GM18499 (cell line): ENCODE data around the gene SYNC.
"Not testable (repeated sequence)": the region's sequence is repeated elsewhere in the genome, so short reads cannot be mapped to it uniquely, and the experiment has no call there.

Experiments
- ATAC-seq: cut with Tn5 transposase; IDR thresholded peaks from one replicate; pipeline ENCODE4 v1.9.1; 2021; ENCODE audit warnings: moderate number of reproducible peaks; ENCODE audit not compliant: insufficient read depth, unreplicated experiment

Gene SYNC

DNA sequence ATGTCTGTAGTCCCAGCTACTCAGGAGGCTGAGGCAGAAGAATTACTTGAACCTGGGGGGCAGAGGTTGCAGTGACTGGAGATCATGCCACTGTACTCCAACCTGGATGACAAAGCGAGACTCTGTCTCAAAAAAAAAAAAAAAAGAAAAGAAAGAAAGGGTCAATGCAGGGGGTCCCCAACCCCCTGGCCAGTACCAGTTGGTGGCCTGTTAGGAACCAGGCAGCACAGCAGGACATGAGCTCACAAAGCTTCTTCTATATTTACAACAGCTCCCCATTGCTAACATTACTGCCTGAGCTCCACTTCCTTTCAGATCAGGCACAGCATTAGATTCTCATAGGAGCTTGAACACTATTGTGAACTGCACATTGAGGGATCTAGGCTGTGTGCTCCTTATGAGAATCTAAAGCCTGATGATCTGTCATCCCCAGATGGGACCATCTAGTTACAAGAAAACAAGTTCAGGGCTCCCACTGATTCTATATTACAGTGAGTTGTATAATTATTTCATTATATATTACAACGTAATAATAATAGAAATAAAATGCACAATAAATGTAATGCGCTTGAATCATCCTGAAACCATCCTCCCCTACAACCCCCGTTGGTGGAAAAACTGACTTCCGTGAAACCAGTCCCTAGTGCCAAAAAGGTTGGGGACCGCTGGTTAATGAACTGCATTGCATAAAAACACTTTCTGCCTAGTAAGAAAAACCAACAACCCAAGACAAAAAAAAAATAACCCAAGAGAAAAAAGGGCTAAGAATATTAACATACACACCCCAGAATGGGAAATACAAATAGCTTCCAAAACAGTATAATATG lies 55.0 kb downstream of the SYNC start:
- ATAC-seq: no peak

- ATAC-seq: no peak
These were observed 58.1 kb downstream of the SYNC start for GRCh38 chr1:32644426-32644825.

GRCh38 chr1:32642292-32642827 lies 60.2 kb downstream of the SYNC start:
- ATAC-seq: not testable (repeated sequence)

DNA sequence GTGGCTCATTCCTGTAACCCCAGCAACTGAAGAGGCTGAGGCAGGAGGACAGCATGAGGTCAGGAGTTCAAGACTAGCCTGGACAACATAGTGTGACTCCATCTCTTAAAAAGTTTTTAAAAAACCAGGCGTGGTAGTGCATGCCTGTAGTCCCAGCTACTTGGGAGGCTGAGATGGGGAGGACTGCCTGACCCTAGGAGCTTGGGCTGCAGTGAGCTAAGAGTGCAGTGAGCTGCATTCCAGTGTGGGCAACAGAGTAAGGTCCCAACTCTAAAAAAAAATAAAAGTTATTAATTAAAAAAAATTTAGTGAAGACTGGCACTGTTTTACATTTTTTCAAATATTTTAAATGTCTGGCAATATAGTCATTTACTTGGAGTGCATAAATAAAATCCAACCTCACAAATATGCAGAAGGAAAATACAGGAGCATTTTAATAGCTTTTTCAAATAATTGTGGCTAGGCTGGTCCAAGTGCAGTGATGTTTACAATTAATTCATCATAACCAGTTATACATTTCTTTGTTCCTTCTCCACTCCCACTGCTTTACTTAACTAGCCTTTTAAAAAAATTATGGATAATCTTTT lies 63.0 kb downstream of the SYNC start:
- ATAC-seq: no peak

- ATAC-seq: no peak
These were observed 65.5 kb downstream of the SYNC start for GRCh38 chr1:32636914-32637645.

- ATAC-seq: no peak
These were observed 66.9 kb downstream of the SYNC start for GRCh38 chr1:32635508-32636277.

DNA sequence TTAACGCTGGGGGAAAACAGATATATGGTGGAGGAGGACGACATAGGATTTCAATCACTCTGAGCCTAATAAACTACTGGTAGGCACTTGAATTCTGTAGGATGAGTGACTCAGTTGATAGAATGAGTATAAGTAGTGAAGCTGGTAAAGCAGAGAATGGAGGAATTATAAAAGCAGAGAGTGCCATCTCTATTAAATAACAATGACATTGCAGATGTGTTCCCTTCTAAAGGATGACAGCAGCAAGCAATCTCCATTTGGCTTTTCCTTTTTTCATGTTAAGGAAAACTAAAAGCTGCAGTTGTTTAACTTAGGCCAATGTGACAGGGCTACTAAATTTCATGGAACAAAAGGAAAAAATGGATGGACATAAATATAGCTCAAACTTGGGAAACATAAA lies 69.7 kb downstream of the SYNC start:
- ATAC-seq: no peak

- not testable (repeated sequence) for ATAC-seq
These were observed 72.4 kb downstream of the SYNC start for GRCh38 chr1:32630173-32630572.
